Measurements from ENCODE around the gene EZR.

The EZR gene

DNA sequence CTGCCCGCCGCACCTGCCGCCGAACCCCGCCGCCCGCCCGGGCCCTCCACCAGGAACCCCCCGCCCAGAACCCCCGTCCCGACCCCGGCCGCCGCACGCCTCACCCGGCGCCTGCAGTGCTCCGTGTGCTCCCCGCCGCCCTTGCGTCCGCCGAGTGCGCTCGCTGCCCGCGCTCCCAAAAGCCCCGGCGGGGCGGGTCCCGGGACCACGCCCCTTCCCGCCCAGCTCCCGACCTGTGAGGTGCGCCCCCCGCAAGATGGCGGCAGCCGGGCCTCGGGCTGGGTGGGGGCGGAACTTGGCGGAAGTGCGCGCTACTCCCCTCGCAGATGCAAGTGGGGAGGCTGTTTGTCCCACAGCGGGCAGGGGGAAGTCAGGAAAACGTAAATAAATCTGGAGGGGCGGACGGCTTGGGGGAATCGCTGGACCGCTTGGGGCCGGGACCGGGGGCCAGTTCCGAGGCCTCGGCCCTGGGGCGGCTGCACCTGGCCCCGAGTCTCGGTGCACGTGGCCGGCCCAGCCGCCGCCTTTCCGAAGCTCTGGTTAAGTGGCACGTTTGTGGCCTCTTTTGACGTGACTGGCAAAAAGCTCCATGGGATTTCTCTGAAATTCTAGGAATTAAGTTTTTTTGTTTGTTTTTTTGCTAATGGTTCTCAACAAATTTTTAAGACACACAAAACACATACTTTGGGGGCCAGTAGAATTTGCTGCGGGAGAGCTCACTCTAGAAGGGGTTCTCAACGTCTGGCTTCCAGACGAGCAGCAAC is at the start of gene EZR:
Gene EZR (minus strand): TSS at position 156 of the 764 bp plus-strand sequence. CDS start 1,275 bp downstream, outside the sequence.
- in situ Hi-C loops (cut with MboI; ENCODE audit: low sequenced_read_pairs, unreplicated experiment): no loop called here
- DNase-seq (ENCODE audit: low spot score): peak; percentile 96
- TF ChIP-seq, protein P1, sequence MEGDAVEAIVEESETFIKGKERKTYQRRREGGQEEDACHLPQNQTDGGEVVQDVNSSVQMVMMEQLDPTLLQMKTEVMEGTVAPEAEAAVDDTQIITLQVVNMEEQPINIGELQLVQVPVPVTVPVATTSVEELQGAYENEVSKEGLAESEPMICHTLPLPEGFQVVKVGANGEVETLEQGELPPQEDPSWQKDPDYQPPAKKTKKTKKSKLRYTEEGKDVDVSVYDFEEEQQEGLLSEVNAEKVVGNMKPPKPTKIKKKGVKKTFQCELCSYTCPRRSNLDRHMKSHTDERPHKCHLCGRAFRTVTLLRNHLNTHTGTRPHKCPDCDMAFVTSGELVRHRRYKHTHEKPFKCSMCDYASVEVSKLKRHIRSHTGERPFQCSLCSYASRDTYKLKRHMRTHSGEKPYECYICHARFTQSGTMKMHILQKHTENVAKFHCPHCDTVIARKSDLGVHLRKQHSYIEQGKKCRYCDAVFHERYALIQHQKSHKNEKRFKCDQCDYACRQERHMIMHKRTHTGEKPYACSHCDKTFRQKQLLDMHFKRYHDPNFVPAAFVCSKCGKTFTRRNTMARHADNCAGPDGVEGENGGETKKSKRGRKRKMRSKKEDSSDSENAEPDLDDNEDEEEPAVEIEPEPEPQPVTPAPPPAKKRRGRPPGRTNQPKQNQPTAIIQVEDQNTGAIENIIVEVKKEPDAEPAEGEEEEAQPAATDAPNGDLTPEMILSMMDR (IDR thresholded peaks at IDR 0.05; ENCODE audit: borderline replicate concordance, control extremely low read depth, extremely low read depth, insufficient read depth, missing control alignments): no peak

- in situ Hi-C loops (cut with MboI; ENCODE audit: low sequenced_read_pairs, unreplicated experiment): no loop called here
- DNase-seq (ENCODE audit: low spot score): no peak
- TF ChIP-seq, protein P1 (IDR thresholded peaks at IDR 0.05; ENCODE audit: borderline replicate concordance, control extremely low read depth, extremely low read depth, insufficient read depth, missing control alignments): no peak
Observed at GRCh38 chr6:158868122-158868480, 48.9 kb upstream of the EZR start.

- TF ChIP-seq, protein P1 (IDR thresholded peaks at IDR 0.05; ENCODE audit: borderline replicate concordance, control extremely low read depth, extremely low read depth, insufficient read depth, missing control alignments): no peak
- DNase-seq (ENCODE audit: low spot score): no peak
- in situ Hi-C loops (cut with MboI; ENCODE audit: low sequenced_read_pairs, unreplicated experiment): no loop called here
Observed at GRCh38 chr6:158867381-158868121, 48.4 kb upstream of the EZR start.

- in situ Hi-C loops (cut with MboI; ENCODE audit: low sequenced_read_pairs, unreplicated experiment): no loop called here
- TF ChIP-seq, protein P1 (IDR thresholded peaks at IDR 0.05; ENCODE audit: borderline replicate concordance, control extremely low read depth, extremely low read depth, insufficient read depth, missing control alignments): no peak
- no peak for DNase-seq (ENCODE audit: low spot score)
Observed at GRCh38 chr6:158865769-158866168, 46.6 kb upstream of the EZR start.

DNA sequence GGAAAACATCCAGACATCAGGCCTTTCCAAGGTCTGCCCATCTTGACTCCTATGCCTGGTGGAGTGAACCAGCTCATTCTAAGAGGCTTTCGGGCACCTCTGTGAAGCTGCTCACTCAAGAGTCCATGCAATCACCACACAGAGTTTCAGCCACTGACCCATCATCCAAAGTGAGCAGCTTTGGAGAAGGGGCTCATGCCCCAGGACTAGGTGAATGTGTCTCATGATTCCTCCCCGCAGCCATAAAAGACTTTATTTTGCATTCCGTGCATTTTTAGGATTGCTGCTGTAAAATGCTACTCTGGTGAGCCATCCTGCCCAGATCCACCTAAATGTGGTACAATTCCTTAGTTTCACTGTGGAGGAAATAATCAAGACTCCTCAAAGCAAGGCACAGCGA is 44.5 kb upstream of the EZR start:
- in situ Hi-C loops (cut with MboI; ENCODE audit: low sequenced_read_pairs, unreplicated experiment): no loop called here
- TF ChIP-seq, protein P1 (IDR thresholded peaks at IDR 0.05; ENCODE audit: borderline replicate concordance, control extremely low read depth, extremely low read depth, insufficient read depth, missing control alignments): no peak
- DNase-seq (ENCODE audit: low spot score): no peak

GRCh38 chr6:158861686-158862381 is 42.7 kb upstream of the EZR start:
- TF ChIP-seq, protein P1 (IDR thresholded peaks at IDR 0.05; ENCODE audit: borderline replicate concordance, control extremely low read depth, extremely low read depth, insufficient read depth, missing control alignments): no peak
- in situ Hi-C loops (cut with MboI; ENCODE audit: low sequenced_read_pairs, unreplicated experiment): no loop called here
- no peak for DNase-seq (ENCODE audit: low spot score)
